HG02943 (cell line): ENCODE data around the gene GATA5.
"Not testable (repeated sequence)": the region's sequence is repeated elsewhere in the genome, so short reads cannot be mapped to it uniquely, and the experiment has no call there.

ENCODE experiments used
- ATAC-seq: cut with Tn5 transposase; IDR thresholded peaks from one replicate; pipeline ENCODE4 v1.9.1; 2021; ENCODE audit warnings: mild to moderate bottlenecking, low read depth, moderate library complexity; ENCODE audit not compliant: unreplicated experiment

GATA5 gene

DNA sequence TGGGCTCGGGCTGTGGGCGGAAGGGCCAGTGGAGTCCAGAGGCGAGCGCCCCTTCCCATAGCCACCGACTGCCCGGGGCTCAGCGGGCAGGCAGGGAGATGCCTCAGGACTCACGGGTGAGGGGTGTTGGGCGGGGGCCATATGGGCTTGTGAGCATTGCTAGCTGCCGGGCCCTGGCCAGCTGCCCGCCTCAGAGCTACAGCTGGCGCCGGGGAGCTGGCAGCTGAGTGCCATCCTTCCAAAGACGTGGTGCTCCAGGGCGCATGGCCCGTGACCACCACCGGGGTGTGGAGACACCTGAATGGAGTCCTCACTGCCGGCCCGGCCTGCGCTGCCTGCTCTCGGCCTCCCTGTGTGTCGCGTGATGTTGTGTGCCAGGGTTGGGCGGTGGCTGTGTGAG is 37.9 kb downstream of the GATA5 start:
- ATAC-seq: no peak

DNA sequence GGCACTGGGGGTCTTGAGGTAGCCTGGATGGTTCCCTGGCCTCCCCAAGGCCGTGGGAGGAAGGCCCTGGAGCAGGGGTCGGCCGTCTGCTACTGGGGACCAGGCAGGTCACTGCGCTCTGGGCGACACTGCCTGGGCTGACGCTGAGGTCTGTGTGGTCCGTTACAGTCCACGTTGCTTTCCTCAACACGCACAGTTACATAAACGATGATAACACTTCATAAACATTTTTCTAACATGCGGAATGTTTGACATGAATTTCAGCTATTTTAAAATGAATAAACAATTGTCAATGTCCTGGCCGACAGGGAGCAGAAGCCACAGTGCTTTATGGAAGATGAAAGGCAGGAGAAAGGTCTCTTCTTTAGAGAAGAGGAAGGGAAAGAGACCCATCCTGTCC is 38.3 kb downstream of the GATA5 start:
- ATAC-seq: no peak

DNA sequence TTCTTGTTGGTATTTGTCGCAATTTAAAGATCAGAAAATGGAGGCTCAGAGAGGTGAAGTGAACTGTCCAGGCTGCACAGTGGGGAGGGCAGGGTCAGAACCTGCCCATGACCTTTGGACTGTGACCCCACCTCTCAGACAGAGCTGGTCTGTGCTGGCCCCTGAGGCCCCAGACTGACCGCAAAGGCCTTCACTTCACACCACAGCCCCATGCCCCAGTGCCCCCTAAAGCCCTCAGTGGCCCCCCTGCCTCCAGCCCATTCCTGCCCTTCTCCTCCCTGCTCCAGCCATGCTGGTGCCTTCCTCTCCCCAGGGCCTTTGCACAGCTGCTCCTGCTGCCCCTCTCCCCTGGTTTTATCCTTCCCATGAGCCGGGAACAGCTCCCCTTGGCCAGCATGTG is 39.1 kb downstream of the GATA5 start:
- no peak for ATAC-seq

DNA sequence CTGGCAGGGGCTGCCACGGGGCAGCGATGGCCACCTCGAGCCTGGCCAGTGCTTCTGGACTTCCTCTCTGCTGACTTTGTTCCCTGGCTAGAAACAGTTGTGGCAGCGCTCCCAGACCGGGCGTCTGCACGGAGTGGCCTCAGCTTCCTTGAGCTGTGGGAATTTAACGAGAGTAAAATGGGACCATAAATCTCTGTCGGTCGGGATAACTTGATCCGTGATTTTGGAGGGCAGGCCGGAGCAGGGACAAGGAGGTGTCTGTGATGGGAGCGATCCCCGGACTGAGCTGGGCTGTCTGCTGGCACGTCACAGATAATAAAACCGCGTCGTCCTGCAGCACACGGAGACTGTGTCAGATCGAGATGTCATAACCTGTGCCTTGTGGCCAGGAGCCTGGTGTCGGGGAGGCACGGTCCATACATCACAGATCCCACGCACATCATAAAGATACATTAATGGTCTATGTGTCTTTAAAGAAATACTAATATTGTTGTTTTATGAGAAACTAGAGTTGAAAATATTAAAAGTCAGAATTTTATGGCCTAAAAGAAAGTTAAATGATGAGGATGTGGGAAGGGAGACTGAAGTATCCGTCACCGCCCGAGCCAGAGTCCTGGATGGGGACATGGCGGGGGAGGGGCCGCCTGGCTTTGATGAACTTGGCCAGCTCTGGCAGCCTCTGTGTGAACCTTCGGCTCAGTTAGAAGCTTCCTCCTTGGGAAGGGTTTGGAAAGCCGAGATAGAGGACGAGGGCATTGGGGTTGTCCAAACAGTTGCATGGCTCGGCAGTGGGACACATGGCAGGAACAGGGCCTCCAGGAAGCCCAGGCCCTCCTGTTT is 41.9 kb downstream of the GATA5 start:
- ATAC-seq: no peak

DNA sequence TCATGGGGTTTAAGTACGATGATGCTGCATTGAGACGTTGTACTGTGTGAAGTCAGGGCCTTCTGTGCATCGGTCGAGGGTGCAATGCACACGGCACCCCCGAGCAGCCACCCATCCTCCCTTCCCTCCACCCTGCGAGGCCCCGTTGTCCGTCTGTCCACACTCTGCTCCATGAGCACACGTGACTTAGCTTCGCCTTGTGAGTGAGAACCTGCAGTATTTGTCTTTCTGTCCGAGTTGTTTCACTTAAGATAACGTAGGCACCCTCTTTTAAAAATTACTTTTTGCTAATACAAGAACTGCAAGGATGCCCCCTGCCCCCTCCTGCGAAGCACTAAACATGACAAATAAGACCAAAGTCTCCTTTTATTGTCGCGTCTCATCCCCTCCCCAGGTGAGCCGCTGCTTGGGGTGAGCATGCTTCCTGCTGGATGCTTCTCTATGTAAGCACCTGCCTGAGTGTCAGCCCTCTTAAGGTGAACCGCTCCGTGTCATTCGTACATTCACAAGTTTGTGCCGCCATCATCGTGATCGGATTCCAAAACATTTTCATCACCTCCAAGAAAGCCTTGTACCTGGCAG is 44.8 kb downstream of the GATA5 start:
- ATAC-seq: no peak

DNA sequence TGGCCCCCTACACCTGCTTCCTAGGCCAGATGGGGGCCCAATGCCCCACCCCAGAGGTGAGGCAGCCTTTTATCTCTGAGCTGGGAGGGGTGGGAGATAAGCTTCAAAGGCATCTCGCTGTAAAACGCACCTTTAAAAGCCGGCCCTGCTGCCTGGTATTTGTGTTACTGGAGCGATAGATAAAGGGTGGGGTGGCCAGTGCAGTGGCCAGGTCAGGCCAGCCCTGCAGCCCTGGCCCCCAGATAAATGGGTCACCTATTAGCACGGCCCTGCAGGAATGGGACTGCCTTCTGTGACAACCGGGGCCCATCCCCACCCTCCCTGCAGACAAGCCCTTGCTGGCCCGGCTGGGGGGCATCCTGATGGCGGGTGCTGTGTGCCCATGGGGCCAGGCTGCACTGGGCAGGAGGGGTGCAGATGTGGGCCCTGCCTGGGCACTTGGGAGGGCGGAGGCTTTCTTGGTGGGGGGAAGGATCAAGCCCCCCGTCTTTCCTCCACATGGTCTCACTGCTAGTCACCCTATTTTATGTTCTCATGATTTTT is 45.4 kb downstream of the GATA5 start:
- ATAC-seq: no peak

DNA sequence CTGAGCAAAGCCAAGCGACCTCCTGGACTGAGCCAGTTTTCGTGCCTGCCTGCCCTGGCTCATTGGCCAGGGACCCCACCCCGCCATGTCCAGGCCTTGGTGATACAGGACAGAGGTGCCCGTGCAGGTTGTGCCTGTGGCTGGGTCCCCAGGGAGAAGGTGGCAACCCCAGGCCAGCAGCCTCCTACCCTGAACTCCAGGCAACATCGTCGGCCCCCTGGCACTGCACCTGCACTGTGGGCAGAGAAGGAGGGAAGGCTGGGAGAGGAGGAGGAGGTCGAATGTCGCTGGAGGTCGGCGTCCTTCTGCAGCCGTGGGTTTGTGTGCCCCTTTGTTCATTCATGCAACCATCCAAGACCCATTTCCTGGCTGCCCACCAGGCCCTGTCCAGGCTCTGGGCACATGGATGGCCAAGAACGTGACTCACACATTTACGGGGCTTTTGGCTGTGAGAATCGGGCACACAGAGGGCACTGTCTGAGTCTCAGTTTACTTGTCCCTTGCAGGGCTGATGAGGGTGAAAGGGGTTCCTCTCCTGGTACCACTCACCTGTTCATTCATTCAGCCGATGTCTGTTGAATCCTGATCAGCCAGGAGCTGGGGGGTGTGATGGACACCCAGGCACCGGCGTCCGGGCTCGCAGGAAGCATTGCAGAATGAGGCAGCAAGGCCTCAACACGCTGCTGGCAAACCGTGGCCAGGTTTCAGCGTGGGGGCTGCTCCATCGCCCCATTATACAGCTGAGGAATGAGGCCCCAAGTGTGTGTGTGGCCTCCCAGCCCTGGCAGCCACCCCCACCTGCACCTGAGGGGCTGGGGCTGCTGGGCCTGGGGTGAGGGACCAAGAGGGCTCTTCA is 46.1 kb downstream of the GATA5 start:
- ATAC-seq: no peak

DNA sequence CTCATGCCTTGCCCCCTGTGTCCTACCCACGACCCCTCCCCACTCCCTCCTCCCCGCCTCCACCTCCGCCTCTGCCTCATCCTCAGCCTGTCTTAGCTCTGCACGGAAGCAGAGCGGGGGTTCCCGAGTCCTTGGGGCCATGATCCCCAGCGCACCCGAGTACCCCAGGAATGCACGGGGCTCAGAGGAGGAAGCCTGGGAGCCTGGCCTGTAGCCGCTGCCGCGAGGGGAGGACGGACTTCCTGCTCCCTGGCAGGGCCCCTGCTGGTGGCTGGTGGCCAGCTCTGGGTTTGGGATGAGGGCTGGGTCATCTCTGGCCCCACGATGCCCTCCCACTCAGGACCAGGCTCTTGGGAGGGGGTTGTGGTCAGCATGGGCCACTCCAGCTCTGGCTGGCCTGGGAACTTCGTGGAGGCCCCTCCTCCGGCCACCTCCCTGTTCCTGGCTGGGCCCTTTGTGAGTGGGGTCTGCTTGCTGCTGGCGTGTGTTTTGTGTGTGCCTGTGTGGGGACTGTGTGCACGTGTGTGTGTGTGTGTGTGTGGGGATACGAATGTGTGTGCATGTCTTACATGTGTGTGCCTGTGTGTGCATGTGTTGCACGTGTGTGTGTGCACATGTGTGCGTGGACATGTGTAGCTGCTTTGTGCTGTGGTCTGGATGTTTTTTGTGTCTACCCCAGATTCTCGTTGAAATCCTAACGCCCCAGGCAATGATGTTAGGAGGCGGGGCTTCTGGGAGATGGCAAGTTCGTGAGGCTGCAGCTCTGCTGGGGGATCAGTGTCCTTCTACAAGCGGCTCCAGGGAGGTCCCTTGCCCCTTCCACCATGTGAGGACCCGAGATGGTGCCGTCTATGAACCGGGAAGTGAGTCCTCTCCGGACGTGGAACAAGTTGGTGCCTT is 47.1 kb downstream of the GATA5 start:
- no peak for ATAC-seq

DNA sequence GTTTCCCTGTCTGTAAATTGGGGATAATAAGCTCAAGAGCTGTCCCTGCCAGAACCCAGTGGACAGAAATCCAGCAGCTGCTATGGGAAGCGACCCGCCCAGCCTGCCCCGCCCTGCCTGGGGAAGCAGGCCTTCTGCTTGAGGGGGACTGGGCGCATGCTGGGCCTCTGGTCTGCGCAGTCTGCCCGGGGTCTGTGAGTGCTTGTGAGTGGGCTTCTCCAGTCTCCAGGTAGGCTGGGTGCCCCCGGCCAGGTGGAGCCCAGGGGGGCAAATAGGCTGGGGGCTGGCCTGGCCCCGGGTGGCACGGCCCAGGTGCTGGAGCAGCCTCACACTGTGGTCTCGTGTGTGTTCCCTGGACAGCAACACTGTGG is 47.8 kb downstream of the GATA5 start:
- no peak for ATAC-seq

DNA sequence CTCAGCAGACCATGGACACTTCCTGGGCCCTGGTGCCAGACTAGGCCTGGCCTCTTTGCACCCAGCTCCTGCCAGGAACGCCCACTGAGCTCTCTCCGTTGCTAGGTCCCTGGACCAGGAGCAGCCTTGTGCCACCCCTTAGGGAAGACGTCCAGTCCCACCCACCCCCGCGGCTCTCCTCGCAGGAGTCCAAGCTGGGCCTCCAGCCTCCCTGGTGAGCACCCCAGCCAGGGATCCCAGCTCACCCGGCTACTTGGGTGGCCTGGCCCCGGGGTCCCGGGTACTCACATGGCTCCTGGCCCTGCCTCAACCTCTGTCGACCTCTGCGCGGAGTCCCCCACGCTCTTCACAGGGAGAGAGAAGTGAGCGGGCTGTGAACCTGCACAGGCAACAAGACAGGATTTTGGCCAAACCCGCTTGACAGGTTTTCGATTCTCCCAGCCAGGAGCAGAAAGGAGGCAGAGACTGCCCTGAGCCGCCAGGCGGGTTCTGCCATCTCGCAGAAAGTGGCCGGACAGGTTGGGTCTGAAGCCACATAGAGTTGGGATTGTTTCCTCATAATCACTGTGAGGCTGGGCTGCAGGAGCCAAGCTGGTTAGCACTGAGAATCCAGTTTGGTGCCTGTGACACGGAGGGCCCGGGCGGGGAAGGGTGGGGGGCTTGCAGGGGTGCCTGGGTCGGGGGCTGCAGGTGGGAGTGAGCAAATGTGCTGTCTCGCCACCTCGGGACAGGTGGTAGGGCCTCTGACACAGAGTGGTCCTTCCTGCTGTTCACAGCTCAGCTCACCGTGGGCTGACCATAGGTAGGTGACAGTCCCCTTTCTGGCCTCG is 48.4 kb downstream of the GATA5 start, which contains the start of gene RBBP8NL:
Gene RBBP8NL (minus strand): TSS at position 368 of the 830 bp plus-strand sequence. CDS start 7,892 bp downstream, outside the sequence.
- ATAC-seq: no peak

DNA sequence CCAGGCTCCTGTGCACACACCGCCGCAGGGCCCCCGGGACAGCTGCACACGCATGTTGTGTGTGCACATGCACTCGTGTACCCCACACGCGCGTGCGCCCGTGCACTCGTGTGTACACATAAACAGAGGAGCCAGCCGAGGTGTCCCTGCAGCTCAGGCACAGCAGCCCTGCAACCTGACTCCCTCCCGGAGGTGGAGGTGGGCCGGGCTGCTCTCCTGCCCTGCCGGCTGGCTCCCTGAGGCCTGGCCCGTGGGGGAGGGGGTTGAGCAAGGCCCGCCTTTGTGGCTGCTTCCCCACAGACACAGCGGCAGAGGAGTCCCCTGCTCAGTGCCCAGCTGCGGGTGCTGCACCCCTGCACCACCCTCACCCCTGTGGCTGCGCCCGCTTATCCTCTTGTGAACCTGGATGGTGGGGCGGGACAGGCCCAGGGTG is 49.1 kb downstream of the GATA5 start:
- no peak for ATAC-seq

DNA sequence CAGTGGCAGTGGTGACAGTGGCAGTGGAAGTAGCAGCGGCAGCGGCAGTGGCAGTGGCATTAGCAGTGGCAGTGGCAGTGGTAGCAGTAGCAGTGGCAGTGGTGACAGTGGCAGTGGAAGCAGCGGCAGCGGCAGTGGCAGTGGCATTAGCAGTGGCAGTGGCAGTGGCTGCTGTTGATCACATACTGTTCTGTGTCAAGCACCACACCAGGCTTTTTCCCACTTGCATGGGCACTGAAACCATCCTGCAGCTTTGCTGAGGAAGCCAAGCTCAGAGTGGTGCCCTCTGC is 49.8 kb downstream of the GATA5 start:
- ATAC-seq: not testable (repeated sequence)

DNA sequence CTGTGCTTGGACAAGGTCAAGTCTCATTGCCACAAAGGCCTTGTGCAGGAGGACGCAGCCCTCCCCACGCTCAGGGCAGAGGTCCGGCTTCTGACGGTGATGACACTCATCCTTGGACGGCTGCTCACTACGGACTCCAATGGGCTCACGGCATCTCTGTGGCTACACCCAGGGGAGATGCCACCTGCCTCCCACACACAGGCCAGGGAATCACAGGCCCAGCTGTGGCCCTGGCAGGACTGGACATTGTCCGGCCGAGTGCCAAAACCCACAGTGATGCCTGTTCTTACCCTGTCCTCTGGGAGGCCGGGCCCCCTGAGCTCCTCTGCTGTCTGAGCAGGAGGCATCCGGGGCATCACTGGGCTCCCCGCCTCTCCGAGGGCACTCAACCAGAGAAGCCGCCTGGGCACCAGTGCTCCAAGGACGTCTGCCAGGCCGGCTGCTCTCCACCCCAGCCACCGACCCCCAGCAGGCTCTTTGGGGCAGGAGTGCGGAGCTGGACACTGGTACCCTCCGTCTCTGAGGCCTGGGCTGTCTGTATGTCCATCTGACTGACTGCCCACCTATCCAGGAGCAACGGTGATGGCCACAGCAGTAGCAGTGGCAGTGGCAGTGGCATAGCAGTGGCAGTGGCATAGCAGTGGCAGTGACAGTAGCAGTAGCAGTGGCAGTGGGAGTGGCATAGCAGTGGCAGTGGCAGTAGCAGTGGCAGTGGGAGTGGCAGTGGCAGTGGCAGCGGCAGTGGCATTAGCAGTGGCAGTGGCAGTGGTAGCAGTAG is 50.3 kb downstream of the GATA5 start:
- no peak for ATAC-seq

DNA sequence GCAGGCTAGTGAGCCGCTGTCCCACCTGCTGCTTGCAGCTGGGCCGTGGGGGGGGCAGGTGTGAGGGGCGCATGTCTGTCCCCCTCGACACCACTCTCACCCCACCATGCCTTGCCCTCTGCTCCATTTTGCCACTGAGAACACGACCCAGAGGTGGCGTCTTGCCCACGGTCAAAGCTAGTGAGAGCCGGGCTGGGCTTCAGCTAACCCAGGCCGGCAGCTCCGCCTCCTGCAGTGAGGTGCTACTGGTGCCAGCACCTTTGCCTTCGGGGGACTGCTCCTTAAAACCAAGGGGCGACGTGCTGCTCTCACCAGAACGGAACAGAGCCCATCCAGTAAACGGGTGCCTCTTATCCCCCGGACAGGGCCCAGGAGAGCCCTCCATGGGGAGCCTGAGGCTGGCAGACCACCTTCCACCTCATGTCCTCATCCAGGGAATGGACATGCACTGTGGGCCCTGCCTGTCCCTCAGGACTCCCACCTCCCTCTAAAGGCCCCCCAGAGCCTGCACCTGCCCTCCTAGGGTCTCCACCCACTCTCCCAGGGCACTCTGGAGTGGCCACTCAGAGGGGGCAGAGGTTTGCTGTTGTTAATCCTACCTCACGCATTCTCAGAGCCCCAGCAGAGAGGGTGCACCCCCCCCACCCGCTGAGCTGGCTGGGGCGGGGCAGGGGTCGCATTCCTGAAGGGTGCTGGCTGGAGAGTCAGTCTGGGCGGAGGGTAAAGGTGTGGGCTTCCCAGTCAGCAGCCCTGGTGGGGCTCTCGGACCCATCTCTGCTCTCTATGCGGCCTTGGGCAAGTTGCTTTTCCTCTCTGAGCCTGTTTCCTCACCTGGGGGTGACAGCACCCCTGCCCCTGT is 51.3 kb downstream of the GATA5 start:
- no peak for ATAC-seq

DNA sequence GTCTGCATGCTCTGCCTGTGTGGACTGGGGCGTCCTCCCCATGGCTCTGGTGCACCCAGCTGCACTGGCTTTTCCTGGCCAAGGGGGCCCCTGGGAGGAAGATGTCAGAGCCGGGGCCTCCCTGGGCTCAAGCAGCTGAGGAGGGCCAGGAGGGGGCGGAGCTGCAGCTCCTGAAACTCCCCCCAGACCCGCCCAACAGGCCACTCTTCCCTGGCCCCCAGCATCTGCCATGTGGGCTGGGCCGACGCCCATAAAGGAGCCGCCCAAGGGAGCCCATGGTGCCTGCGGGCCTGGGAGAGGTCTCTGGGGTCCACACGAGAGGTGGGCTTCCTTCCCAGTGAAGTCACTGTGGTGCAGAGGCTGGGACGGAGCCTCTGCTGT is 52.5 kb downstream of the GATA5 start:
- no peak for ATAC-seq

DNA sequence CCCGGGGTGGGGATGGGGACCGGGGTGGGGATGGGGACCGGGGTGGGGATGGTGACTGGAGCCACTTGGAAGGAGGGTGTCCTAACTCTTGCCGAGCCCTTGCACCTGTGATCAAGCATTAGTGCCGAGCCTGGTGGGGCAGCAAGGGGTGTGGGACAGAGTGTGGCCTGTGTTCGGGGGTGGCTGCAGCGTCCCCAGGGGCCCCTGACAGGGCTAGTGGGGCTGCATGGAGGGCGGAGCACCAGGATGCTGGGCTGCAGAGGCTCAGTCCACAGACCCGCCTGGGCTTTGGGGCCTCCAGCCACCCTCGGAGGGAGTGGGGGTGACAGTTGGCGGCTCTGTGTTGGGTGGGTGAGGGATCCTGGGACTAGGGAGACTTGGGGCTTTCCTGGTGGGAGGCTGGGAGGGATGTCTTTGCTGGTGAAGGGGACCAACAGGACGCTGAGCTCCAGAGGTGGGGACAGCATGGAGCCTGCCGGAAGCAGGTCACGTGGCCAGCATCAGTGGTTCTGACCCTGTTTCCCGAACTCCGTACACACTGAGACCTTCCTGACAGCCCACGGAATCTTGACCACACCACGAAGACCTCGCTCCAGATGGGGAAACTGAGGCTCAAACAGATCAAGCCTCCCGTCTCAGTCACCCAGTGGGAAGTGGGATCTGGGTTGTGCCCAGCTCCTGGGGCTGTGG is 53.0 kb downstream of the GATA5 start:
- ATAC-seq: no peak

DNA sequence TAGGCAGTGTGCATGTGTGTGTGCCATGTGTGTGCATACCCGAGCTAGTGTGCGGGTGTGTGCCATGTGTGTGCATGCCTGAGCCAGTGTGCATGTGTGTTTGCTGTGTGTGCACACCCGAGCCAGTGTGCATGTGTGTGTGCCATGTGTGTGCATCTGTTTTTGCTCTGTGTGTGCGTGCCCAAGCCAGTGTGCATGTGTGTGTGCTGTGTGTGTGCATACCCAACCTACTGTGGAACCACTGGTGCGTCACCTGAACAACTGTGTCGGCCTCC is 54.1 kb downstream of the GATA5 start:
- ATAC-seq: no peak
